GM12892 (cell line): ENCODE measurements around the gene FANCC.
"Not testable (repeated sequence)": the region's sequence is repeated elsewhere in the genome, so short reads cannot be mapped to it uniquely, and the experiment has no call there.

ENCODE experiments used
- POLR2AphosphoS5 ChIP-seq: IDR thresholded peaks from 2 replicates; pipeline ENCODE4 v1.6.1; 2011; ENCODE audit warnings: low read depth, low read length, control low read depth
- TAF1 ChIP-seq: IDR thresholded peaks from 2 replicates; pipeline ENCODE4 v1.6.1; 2011; ENCODE audit warnings: low read depth, mild to moderate bottlenecking, control low read depth, low read length, borderline replicate concordance

DNA sequence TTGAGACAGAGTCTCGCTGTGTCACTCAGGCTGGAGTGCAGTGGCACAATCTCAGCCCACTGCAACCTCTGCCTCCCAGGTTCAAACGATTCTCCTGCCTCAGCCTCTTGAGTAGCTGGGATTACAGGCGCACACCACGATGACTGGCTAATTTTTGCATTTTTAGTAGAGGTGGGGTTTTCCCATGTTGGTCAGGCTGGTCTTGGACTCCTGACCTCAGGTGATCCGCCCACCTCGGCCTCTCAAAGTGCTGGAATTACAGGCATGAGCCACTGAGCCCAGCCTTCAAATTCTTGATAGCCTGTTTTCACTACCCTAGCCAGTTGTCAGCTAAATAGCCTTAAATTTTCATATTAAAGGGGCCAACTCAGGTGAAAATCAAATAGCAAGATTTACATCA lies 11.6 kb upstream of the FANCC start:
- not testable (repeated sequence) for TF ChIP-seq POLR2AphosphoS5, TAF1
